Heart left ventricle (tissue), 16 donors: Measurements from ENCODE around the gene RIN3. TPM values are rescaled to one million over a fixed set of nuclear protein-coding genes. Genes with fewer than 3 reads are reported as not detected.
A peak's percentile ranks its signal among the peaks of the same experiment; 100 is the strongest.

Experiments
- ATAC-seq, 4 donors: fragments of 200-7000 bp; cut with Tn5 transposase; one replicate each; pipeline ENCODE4 v1.9.1; 2020 to 2022; ENCODE audit warnings: moderate library complexity in 4 of 4, mild to moderate bottlenecking in 3 of 4, moderate number of reproducible peaks in 1 of 4
- DNase-seq, 5 donors: peaks; one replicate each; pipeline ENCODE4 v3.0.0-alpha.2; 2020
- H3K27ac ChIP-seq, 12 donors: fragments of 200-600 bp; sonication (generic) in 4 of 12; one replicate each; pipeline versions ENCODE4 v1.5.0 to v1.8.0; 2016 to 2022; ENCODE audit warnings: mild to moderate bottlenecking in 2 of 12
- H3K27me3 ChIP-seq, 9 donors: fragments of 200-600 bp; sonication (generic) in 2 of 9; one replicate each; pipeline versions ENCODE4 v1.5.1 to v1.8.0; 2016 to 2022; ENCODE audit warnings: mild to moderate bottlenecking in 3 of 9
- H3K36me3 ChIP-seq, 9 donors: fragments of 200-600 bp; sonication (generic) in 2 of 9; one replicate each; pipeline versions ENCODE4 v1.5.0 to v1.8.0; 2018 to 2022; ENCODE audit warnings: mild to moderate bottlenecking in 2 of 9
- H3K4me1 ChIP-seq, 12 donors: fragments of 200-600 bp; sonication (generic) in 4 of 12; one replicate each; pipeline versions ENCODE4 v1.5.0 to v1.8.0; 2016 to 2022; ENCODE audit warnings: mild to moderate bottlenecking in 3 of 12
- H3K4me3 ChIP-seq, 12 donors: fragments of 200-600 bp; sonication (generic) in 4 of 12; one replicate each; pipeline versions ENCODE4 v1.5.0 to v1.8.0; 2017 to 2022; ENCODE audit warnings: mild to moderate bottlenecking in 9 of 12, moderate library complexity in 4 of 12
- H3K9me3 ChIP-seq, 12 donors: fragments of 200-600 bp; sonication (generic) in 4 of 12; one replicate each; pipeline versions ENCODE4 v1.5.0 to v1.8.0; 2016 to 2022; ENCODE audit warnings: mild to moderate bottlenecking in 1 of 12
- CTCF ChIP-seq, 12 donors: fragments of 200-600 bp; sonication (generic) in 4 of 12; IDR thresholded peaks; one replicate each; pipeline versions ENCODE4 v1.5.0 to v1.8.0; 2018 to 2022; ENCODE audit warnings: antibody characterized with exemption in 12 of 12, mild to moderate bottlenecking in 5 of 12
- POLR2A ChIP-seq, 2 donors: fragments of 450-650 bp; IDR thresholded peaks; one replicate each; pipeline ENCODE4 v1.6.1; 2017; ENCODE audit warnings: antibody characterized with exemption in 2 of 2, mild to moderate bottlenecking in 2 of 2, moderate library complexity in 2 of 2
- WGBS, 4 donors: extraction: QIAGEN DNeasy Blood & Tissue Kit in 2 of 4; methylation state at CpG; one replicate each; pipeline versions ENCODE4 v1.1.5 to v1.1.7; 2013 to 2018; 5-methylcytosine and 5-hydroxymethylcytosine counted together
- intact Hi-C, 10 donors: fragments of 100-400 bp; cut with DNase I; formaldehyde crosslinking; loops; one replicate each; pipeline versions ENCODE4 v1.11.1 to v1.14.2; 2022
- polyA plus RNA-seq, 2 donors: library from polyadenylated mRNA; stranded (reverse); fragments of 200-250 nt; gene quantifications; one replicate each; pipeline ENCODE4 v1.2.3, GENCODE V29; 2013
- total RNA-seq, 9 donors: library from RNA; depleted of rRNA in 2 of 9; stranded (reverse); fragments of >200 nt in 2 of 9; fragmentation: NEBNext Ultra II Directional in 3 of 9; extraction: Animal tissue kit (Norgen Biotek cat#: 25700) in 3 of 9; gene quantifications; one replicate each; pipeline versions ENCODE4 v1.1.0 to v1.2.4, GENCODE V29; 2016 to 2023
- donor health status: ischemic (EF 13 %, LVEDD 7.1; RV severe dilation, severe dysfunction).
- donor health status: healthy with polysubstance abuse.
- donor health status: DM: no; HTN: yes; CAD: no.
- donor health status: DM: no; HTN: no; CAD: no.
- donor health status: ischemic (EF 25% LVEDD 6.9; RV normal size, moderate dysfunction).
- donor health status: ischemic (EF 25% LVEDD 5.7; RV mildly dilated, moderate dysfunction).
- donor health status: healthy.
- donor health status: DM: yes; HTN: yes; CAD: no.
- donor health status: ischemic (EF 35%, LVEDD 5.7; RV mildly dilated, moderate dysfunction).
- donor health status: nonischemic (EF 11% LVEDD 7.7; RV severe dilation, severe dysfunction).
- donor health status: DM: yes; HTN: yes; CAD: no.
- donor health status: PGD.
- donor health status: ischemic (EF 29% LVEDD 5.4; RV normal size, mild dysfunction).
- donor health status: nonischemic (EF 23%, LVEDD 6.1; RV moderate dilation, normal function).

The RIN3 gene
- total and polyA plus RNA-seq, 11 donors: 8.6 to 37.0 (median 12.7) TPM

GRCh38 chr14:92577321-92577742 is 63.8 kb downstream of the RIN3 start:
- no peak for DNase-seq
- peaks cover 0 to 7% (median 0%) of the 10 kb centered on the region in 12 donors for H3K4me1 ChIP-seq
- H3K9me3 ChIP-seq: no peaks in the 10 kb centered on the region
- intact Hi-C loops: no loop called here
- H3K27ac ChIP-seq: peak overlapping the region in 1 of 12 donors; percentile 25
- H3K27me3 ChIP-seq: no peaks in the 10 kb centered on the region
- ATAC-seq: no peak
- H3K4me3 ChIP-seq: no peak overlapping the region
- peaks cover 0 to 53% (median 17%) of the 10 kb centered on the region in 9 donors for H3K36me3 ChIP-seq
- TF ChIP-seq POLR2A (IDR thresholded peaks at IDR 0.05): no peak
- no peak for TF ChIP-seq CTCF (IDR thresholded peaks at IDR 0.05)
- WGBS, 4 donors: 86 to 96% (median 87%) methylated on average over 13 of the region's 13 CpGs

DNA sequence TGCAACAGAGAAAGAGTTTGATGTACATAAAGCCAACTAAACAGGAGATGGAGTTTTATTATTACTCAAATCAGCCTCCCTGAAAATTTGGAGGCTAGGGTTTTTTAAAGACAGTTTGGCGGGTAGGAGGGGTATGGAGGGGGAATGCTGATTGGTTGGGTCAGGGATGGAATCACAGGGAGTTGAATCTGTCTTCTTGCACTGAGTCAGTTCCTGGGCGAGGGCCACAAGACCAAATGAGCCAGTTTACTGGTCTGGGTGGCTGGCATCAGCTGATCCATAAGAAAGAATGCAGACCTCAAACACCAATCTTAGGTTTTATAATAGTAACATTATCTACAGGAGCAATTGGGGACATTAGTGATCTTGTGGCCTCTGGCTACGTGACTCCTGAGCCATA is 64.9 kb downstream of the RIN3 start:
- H3K27ac ChIP-seq: peak overlapping the region in 1 of 12 donors; percentile 9
- peaks cover 0 to 7% (median 0%) of the 10 kb centered on the region in 12 donors for H3K4me1 ChIP-seq
- H3K36me3 ChIP-seq: peaks cover 0 to 53% (median 23%) of the 10 kb centered on the region in 9 donors
- H3K27me3 ChIP-seq: no peaks in the 10 kb centered on the region
- DNase-seq (no peak), ATAC-seq (peak in 1 of 4 donors; percentile 14)
- no peak overlapping the region for H3K4me3 ChIP-seq
- WGBS, 4 donors: 70 to 86% (median 78%) methylated on average over 3 of the region's 3 CpGs
- H3K9me3 ChIP-seq: no peaks in the 10 kb centered on the region
- intact Hi-C loops: no loop called here
- TF ChIP-seq POLR2A (IDR thresholded peaks at IDR 0.05) (no peak), CTCF (IDR thresholded peaks at IDR 0.05) (no peak)

DNA sequence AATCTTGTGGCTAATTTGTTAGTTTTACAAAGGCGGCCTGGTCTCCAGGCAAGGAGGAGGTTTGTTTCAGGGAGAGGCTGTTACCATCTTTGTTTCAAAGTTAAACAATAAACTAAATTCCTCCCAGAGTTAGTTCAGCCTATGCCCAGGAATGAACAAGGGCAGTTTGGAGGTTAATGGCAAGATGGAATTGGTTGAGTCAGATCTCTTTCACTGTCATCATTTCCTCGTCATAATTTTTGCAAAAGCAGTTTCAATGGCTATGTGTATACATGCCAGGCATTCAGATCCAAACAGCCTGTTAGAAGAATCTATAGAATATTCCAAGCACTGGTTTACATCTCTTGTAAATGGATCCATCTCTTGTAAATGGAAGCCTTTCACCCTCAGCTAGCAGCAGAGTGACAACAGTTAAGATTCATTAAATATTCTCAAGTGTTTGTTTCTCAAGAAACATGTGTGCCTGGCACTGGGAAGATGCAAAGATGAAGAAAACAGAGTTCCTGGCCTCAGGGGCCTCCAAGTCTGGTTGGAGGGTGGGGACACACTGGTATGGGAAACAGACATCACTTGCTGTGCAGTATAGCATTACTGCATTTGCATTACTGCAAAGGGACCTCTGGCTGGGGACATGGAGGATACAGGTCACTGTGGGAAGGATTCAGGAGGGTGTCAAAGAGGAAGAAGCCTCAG is 65.8 kb downstream of the RIN3 start:
- Histone ChIP-seq H3K36me3 (peaks cover 0 to 52% (median 23%) of the 10 kb centered on the region in 9 donors), H3K4me1 (peaks cover 0 to 15% (median 0%) of the 10 kb centered on the region in 12 donors), H3K4me3 (no peak overlapping the region), H3K9me3 (no peaks in the 10 kb centered on the region), H3K27ac (no peak overlapping the region), H3K27me3 (no peaks in the 10 kb centered on the region)
- 93 to 98% (median 96%) methylated on average over 2 of the region's 2 CpGs for WGBS, 4 donors
- TF ChIP-seq POLR2A (IDR thresholded peaks at IDR 0.05) (no peak), CTCF (IDR thresholded peaks at IDR 0.05) (no peak)
- intact Hi-C loops: no loop called here
- ATAC-seq (no peak), DNase-seq (no peak)

GRCh38 chr14:92581206-92581605 is 67.6 kb downstream of the RIN3 start:
- no peak for ATAC-seq
- DNase-seq: no peak
- H3K27ac ChIP-seq: no peak overlapping the region
- WGBS, 4 donors: 73 to 92% (median 85%) methylated on average over 6 to 7 of the region's 7 CpGs
- intact Hi-C loops: no loop called here
- H3K4me3 ChIP-seq: no peak overlapping the region
- H3K27me3 ChIP-seq: no peaks in the 10 kb centered on the region
- H3K36me3 ChIP-seq: peaks cover 0 to 49% (median 21%) of the 10 kb centered on the region in 9 donors
- peaks cover 0 to 33% (median 8%) of the 10 kb centered on the region in 12 donors for H3K4me1 ChIP-seq
- no peak for TF ChIP-seq POLR2A (IDR thresholded peaks at IDR 0.05)
- TF ChIP-seq CTCF (IDR thresholded peaks at IDR 0.05): no peak
- no peaks in the 10 kb centered on the region for H3K9me3 ChIP-seq
